ENCODE data around the gene ATOH1. TPM values are rescaled to one million over a fixed set of nuclear protein-coding genes. Genes with fewer than 3 reads are reported as not detected.

Gene ATOH1
- total RNA-seq, 1 experiment from 2014 or later = not detected

GRCh38 chr4:93786149-93786548, 42.4 kb upstream of the ATOH1 start:
- Histone ChIP-seq H3K9me3 (ENCODE audit: control insufficient read depth, low read depth, low read length) (no peaks in the 10 kb centered on the region), H3K23ac (ENCODE audit: insufficient read length, low read depth, low read length) (no peak overlapping the region), H2BK20ac (ENCODE audit: low read depth, low read length, poor library complexity, severe bottlenecking) (no peak overlapping the region), H3K79me1 (ENCODE audit: insufficient read depth, low read depth, low read length, poor library complexity, severe bottlenecking) (no peaks in the 10 kb centered on the region), H3K27me3 (ENCODE audit: insufficient read depth, low read length) (no peaks in the 10 kb centered on the region), H3K27ac (ENCODE audit: insufficient read length, low read depth, low read length) (no peak overlapping the region), H3K9ac (ENCODE audit: extremely low read depth, insufficient read length, low read length) (no peak overlapping the region), H2BK5ac (ENCODE audit: insufficient read length, low read length) (no peak overlapping the region), H3K56ac (ENCODE audit: insufficient read length, low read depth, low read length) (no peak overlapping the region), H3T11ph (ENCODE audit: low read length) (no peak overlapping the region), H4K5ac (ENCODE audit: insufficient read length, low read depth, low read length) (no peak overlapping the region), H4K20me1 (ENCODE audit: control insufficient read depth, insufficient read depth, insufficient read length) (no peaks in the 10 kb centered on the region), H3K18ac (ENCODE audit: insufficient read length, low read depth, low read length) (no peak overlapping the region), H2AFZ (ENCODE audit: low read length) (no peak overlapping the region), H2BK15ac (ENCODE audit: low read depth, low read length) (no peak overlapping the region), H3K4me1 (ENCODE audit: insufficient read depth, low read length) (peaks cover 5% of the 10 kb centered on the region), H2AK5ac (ENCODE audit: insufficient read length, low read length) (no peak overlapping the region), H3K14ac (ENCODE audit: insufficient read depth, low read length) (no peak overlapping the region), H3K79me2 (ENCODE audit: insufficient read depth, low read length) (no peaks in the 10 kb centered on the region), H2BK12ac (ENCODE audit: insufficient read length, low read depth, low read length) (no peak overlapping the region), H3K23me2 (ENCODE audit: insufficient read length, low read depth, low read length, poor library complexity, severe bottlenecking) (no peaks in the 10 kb centered on the region), H3K4ac (ENCODE audit: low read depth, low read length) (no peak overlapping the region), H2BK120ac (ENCODE audit: low read depth, low read length, poor library complexity, severe bottlenecking) (no peak overlapping the region), H3K4me2 (ENCODE audit: insufficient read depth, insufficient read length, low read length) (no peak overlapping the region), H4K91ac (ENCODE audit: insufficient read length, low read depth, low read length) (no peak overlapping the region), H4K8ac (replicated peaks; ENCODE audit: insufficient read length, low read depth, low read length) (no peak overlapping the region)
- Mint-ChIP-seq H3K4me3 (no peak overlapping the region), H3K4me1 (no peaks in the 10 kb centered on the region), H3K27me3 (ENCODE audit: low read depth) (no peaks in the 10 kb centered on the region), H3K36me3 (ENCODE audit: insufficient read depth in 1 of 3, low read depth in 3 of 3) (no peaks in the 10 kb centered on the region), H3K9me3 (no peaks in the 10 kb centered on the region), H3K27ac (no peak overlapping the region)
- no peak for DNase-seq
- TF ChIP-seq CTCF (conservative IDR thresholded peaks at IDR 0.05) = no peak
- WGBS (ENCODE audit: extremely low coverage, insufficient read length, low lambda C conversion rate) = no CpG with 5 or more reads among the region's 2 CpGs

All from H9 (cell line).